Brain microvascular endothelial cell (primary cell): Measurements from ENCODE around the gene FBXO48.
"Not testable (repeated sequence)": the region's sequence is repeated elsewhere in the genome, so short reads cannot be mapped to it uniquely, and the experiment has no call there.

Experiments
- DNase-seq: peaks from one replicate; pipeline ENCODE4 v3.0.0-alpha.2; 2020
- H3K27ac ChIP-seq: fragments of 250-450 bp; sonication (Bioruptor Pico); 2 replicates; pipeline ENCODE4 v1.5.1; 2020; ENCODE audit warnings: mild to moderate bottlenecking, moderate library complexity
- H3K27me3 ChIP-seq: fragments of 250-450 bp; sonication (Bioruptor Pico); replicated peaks from 2 replicates; pipeline ENCODE4 v1.5.1; 2020; ENCODE audit warnings: mild to moderate bottlenecking
- H3K36me3 ChIP-seq: fragments of 250-450 bp; sonication (Bioruptor Pico); replicated peaks from 2 replicates; pipeline ENCODE4 v1.5.1; 2020; ENCODE audit warnings: mild to moderate bottlenecking
- H3K4me3 ChIP-seq: 2 replicates; pipeline ENCODE4 v1.5.1; 2011; ENCODE audit warnings: low read depth, mild to moderate bottlenecking, control low read depth, low read length, moderate library complexity
- in situ Hi-C: cut with HindIII; loops from 2 replicates; pipeline ENCODE4 v1.10.0; 2017; ENCODE audit warnings: low sequenced_read_pairs, low pct_ligation_motif_present
- TF ChIP-seq, protein P1 (sequence below): IDR thresholded peaks from 2 replicates; pipeline ENCODE4 v1.5.1; 2011; ENCODE audit warnings: low read depth, mild to moderate bottlenecking, moderate library complexity, low read length, control low read depth, inconsistent platforms; ENCODE audit errors: missing control alignments

The FBXO48 gene

DNA sequence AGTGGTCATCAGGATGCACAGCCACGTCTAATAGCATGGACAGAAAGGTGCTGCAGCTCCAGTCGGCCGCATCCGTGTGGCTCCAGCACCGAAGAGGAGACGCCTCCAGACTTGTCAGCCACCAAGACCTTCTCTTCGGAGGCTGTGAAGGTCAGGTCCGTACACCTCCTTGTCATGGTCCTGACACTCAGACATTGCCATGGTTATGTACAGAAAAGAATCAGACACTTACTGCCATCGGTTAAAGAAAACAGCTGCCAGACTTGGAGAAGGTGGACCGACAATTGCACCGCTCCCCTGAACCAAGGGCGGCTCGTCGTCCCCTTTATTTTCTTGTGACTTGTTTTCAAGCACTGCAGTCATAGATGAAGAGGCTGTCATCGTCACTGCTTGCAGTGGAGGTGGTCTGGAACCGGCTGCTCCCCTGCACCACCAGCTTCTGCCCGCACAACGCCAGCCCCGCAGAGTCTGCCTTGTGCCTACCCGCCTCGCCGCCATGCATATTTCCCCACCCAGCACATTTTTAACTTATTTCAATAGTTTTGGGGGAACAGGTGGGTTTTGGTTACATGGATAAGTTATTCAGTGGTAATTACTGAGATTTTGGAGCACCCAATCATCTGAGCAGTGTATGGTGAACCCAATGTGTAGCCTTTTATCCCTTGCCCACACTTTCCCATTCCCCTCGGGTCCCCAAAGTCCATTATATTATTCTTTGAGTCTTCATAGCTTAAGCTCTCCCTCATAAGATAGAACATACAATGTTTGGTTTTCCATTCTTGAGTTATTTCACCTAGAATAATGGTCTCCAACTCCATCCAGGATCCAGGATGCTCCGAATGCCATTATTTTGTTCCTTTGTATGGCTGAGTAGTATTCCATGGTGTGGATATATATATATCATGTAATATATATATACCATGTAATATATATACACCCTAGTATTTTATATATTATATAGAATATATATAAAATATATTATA lies 18.1 kb downstream of the FBXO48 start:
- in situ Hi-C loops, result no loop called here
- DNase-seq, result no peak

DNA sequence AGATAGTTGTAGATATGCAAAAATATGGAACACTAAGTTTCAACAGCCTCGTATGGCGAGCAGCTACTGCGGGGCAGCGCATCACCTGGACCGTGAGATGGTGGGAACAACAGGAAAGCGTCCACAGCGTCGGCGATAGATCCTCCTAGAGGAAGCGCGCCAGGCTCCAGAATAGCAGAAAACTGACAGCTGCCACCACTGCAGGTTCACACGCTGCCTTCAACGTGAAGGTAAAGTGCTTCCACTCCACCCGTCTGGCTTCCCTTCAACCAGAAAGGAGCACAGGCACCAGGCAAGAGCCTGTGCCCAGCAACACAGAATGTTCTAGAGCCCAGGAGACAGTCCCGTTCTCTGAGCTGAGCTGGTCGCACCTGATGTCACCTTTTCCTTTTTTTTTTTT lies 20.0 kb downstream of the FBXO48 start:
- TF ChIP-seq, protein P1, sequence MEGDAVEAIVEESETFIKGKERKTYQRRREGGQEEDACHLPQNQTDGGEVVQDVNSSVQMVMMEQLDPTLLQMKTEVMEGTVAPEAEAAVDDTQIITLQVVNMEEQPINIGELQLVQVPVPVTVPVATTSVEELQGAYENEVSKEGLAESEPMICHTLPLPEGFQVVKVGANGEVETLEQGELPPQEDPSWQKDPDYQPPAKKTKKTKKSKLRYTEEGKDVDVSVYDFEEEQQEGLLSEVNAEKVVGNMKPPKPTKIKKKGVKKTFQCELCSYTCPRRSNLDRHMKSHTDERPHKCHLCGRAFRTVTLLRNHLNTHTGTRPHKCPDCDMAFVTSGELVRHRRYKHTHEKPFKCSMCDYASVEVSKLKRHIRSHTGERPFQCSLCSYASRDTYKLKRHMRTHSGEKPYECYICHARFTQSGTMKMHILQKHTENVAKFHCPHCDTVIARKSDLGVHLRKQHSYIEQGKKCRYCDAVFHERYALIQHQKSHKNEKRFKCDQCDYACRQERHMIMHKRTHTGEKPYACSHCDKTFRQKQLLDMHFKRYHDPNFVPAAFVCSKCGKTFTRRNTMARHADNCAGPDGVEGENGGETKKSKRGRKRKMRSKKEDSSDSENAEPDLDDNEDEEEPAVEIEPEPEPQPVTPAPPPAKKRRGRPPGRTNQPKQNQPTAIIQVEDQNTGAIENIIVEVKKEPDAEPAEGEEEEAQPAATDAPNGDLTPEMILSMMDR, result no peak
- Histone ChIP-seq H3K27me3 (no peaks in the 10 kb centered on the region), H3K27ac (no peak overlapping the region), H3K4me3 (no peak overlapping the region), H3K36me3 (no peaks in the 10 kb centered on the region)
- in situ Hi-C loops, result no loop called here
- DNase-seq, result no peak

More for the DNA sequence above, 18.1 kb downstream of the FBXO48 start:
- Histone ChIP-seq H3K36me3 (no peaks in the 10 kb centered on the region), H3K27me3 (no peaks in the 10 kb centered on the region), H3K4me3 (no peak overlapping the region), H3K27ac (no peak overlapping the region)
- TF ChIP-seq, protein P1, result no peak

DNA sequence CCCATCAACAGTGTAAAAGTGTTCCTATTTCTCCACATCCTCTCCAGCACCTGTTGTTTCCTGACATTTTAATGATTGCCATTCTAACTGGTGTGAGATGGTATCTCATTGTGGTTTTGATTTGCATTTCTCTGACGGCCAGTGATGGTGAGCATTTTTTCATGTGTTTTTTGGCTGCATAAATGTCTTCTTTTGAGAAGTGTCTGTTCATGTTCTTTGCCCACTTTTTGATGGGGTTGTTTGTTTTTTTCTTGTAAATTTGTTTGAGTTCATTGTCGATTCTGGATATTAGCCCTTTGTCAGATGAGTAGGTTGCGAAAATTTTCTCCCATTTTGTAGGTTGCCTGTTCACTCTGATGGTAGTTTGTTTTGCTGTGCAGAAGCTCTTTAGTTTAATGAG lies 20.7 kb downstream of the FBXO48 start:
- H3K27me3 ChIP-seq, in situ Hi-C loops, DNase-seq, H3K36me3 ChIP-seq, H3K4me3 ChIP-seq, H3K27ac ChIP-seq: not testable (repeated sequence)

DNA sequence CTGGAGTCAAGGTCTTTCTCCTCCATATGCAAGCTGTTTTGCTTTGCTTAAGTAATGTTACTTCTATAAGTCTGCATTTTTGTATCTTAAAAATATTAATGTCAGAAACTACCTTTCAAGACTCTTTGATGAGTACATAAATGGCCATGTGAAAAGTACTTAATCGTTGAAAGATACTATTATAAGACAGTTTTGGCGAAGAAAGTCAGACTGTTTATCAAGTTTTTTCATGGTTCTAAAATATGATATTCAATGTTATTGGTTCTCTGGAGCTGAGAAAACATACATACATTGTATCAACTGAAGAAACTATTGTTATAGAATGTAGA lies 25.1 kb downstream of the FBXO48 start:
- Histone ChIP-seq H3K36me3 (no peaks in the 10 kb centered on the region), H3K27ac (no peak overlapping the region), H3K4me3 (no peak overlapping the region), H3K27me3 (no peaks in the 10 kb centered on the region)
- in situ Hi-C loops, result no loop called here
- TF ChIP-seq, protein P1, result no peak
- DNase-seq, result no peak

DNA sequence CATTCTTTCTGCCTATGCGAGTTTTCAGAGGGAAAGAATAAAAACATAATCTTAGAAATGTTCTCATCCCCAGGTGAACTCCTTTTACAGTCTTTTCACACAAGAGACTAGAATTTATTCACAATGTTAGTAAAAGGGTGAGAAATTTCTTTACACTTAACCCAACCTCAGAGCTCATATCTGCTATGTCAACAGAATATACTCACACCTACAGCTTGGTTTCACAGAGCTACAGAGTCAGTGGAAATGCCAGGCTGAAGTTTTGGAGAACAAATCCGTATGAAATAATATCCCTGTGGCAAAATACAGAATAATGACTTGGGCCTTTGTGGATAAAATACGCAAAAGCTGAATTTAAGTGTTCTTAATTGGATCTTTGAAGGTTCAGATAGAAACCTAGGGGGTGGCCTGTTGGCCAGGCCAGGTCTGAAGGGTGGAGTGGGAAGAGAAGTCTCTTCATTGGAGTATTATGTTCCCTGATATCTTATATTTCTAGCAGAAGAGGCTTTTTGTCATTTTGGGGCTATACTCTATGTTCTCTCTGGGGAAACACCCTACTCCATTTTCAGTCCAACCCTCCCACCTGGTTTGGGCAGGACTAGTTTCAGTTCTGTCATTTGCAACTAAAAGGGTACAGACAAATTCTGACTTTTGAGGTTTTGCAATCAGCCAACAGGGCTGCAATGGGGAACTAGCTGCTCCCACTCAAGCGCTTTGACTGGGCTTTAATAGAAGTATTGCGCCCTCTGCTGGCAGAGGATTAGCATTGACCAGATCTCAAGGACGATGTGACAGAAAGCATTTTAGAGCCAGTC lies 25.7 kb downstream of the FBXO48 start:
- H3K27ac ChIP-seq, result no peak overlapping the region
- no peaks in the 10 kb centered on the region for H3K27me3 ChIP-seq
- DNase-seq, result peak; percentile 85
- no peak overlapping the region for H3K4me3 ChIP-seq
- no peaks in the 10 kb centered on the region for H3K36me3 ChIP-seq
- TF ChIP-seq, protein P1, result peak; percentile 90
- in situ Hi-C loops, result no loop called here
